Neural progenitor cell (in vitro differentiated cells): ENCODE data around the gene SMPX. TPM values are rescaled to one million over a fixed set of nuclear protein-coding genes. Genes with fewer than 3 reads are reported as not detected.

Experiments used
- DNase-seq: peaks from one replicate; pipeline ENCODE4 v3.0.0-alpha.2; 2016; ENCODE audit warnings: low spot score
- H2AFZ ChIP-seq: fragments of 200-600 bp; sonication (generic); replicated peaks from 2 replicates; pipeline ENCODE4 v1.6.1; 2016; ENCODE audit warnings: antibody characterized with exemption
- H3F3A ChIP-seq: fragments of 200-600 bp; sonication (generic); 2 replicates; pipeline ENCODE4 v1.6.1; 2016; ENCODE audit warnings: antibody characterized with exemption, low read depth
- H3K27ac ChIP-seq: fragments of 200-600 bp; sonication (generic); 2 replicates; pipeline ENCODE4 v1.5.1; 2016; ENCODE audit warnings: mild to moderate bottlenecking
- H3K27me3 ChIP-seq: fragments of 200-600 bp; sonication (generic); 2 replicates; pipeline ENCODE4 v1.6.1; 2016; ENCODE audit warnings: mild to moderate bottlenecking, moderate library complexity
- H3K36me3 ChIP-seq: fragments of 200-600 bp; sonication (generic); 2 replicates; pipeline ENCODE4 v1.5.1; 2016
- H3K4me1 ChIP-seq: fragments of 200-600 bp; sonication (generic); 2 replicates; pipeline ENCODE4 v1.6.1; 2016; ENCODE audit warnings: mixed run types
- H3K4me2 ChIP-seq: fragments of 200-600 bp; sonication (generic); 2 replicates; pipeline ENCODE4 v1.6.1; 2016
- H3K4me3 ChIP-seq: fragments of 200-600 bp; sonication (generic); 2 replicates; pipeline ENCODE4 v1.5.1; 2016
- H3K79me2 ChIP-seq: fragments of 200-600 bp; sonication (generic); 2 replicates; pipeline ENCODE4 v1.6.1; 2016; ENCODE audit warnings: low read depth
- H3K9ac ChIP-seq: fragments of 200-600 bp; sonication (generic); 2 replicates; pipeline ENCODE4 v1.6.1; 2016
- H3K9me3 ChIP-seq: fragments of 200-600 bp; sonication (generic); 2 replicates; pipeline ENCODE4 v1.5.1; 2016; ENCODE audit warnings: low read depth
- H4K20me1 ChIP-seq: fragments of 200-600 bp; sonication (generic); 2 replicates; pipeline ENCODE4 v1.6.1; 2016; ENCODE audit warnings: low read depth
- H3K27ac Mint-ChIP-seq: 3 replicates; pipeline ENCODE4 v1.8.0; 2021; ENCODE audit warnings: mixed read lengths
- H3K27me3 Mint-ChIP-seq: 2 replicates; pipeline ENCODE4 v1.8.0; 2022; ENCODE audit warnings: low read depth, mild to moderate bottlenecking, inconsistent platforms, moderate library complexity, mixed read lengths; ENCODE audit not compliant: insufficient read depth
- H3K36me3 Mint-ChIP-seq: 3 replicates; pipeline ENCODE4 v1.8.0; 2021; ENCODE audit warnings: mixed read lengths
- H3K4me1 Mint-ChIP-seq: 3 replicates; pipeline ENCODE4 v1.8.0; 2021; ENCODE audit warnings: mixed read lengths
- H3K4me3 Mint-ChIP-seq: 3 replicates; pipeline ENCODE4 v1.8.0; 2021; ENCODE audit warnings: mild to moderate bottlenecking, moderate library complexity, mixed read lengths
- H3K9me3 Mint-ChIP-seq: 3 replicates; pipeline ENCODE4 v1.8.0; 2020; ENCODE audit warnings: mixed read lengths
- EZH2 ChIP-seq: fragments of 200-600 bp; sonication (generic); IDR thresholded peaks from 2 replicates; pipeline ENCODE4 v1.6.1; 2017; ENCODE audit warnings: antibody characterized with exemption, mild to moderate bottlenecking, moderate library complexity
- EZH2phosphoT487 ChIP-seq: fragments of 200-600 bp; sonication (generic); IDR thresholded peaks from 2 replicates; pipeline ENCODE4 v1.6.1; 2017; ENCODE audit warnings: antibody characterized with exemption
- total RNA-seq: library from RNA; depleted of rRNA; stranded (reverse); fragments of >200 nt; gene quantifications from 2 replicates; pipeline ENCODE4 v1.2.3, GENCODE V29; 2015; ENCODE audit warnings: low replicate concordance
- TF ChIP-seq, protein P1 (sequence below): fragments of 200-600 bp; sonication (generic); IDR thresholded peaks from 2 replicates; pipeline ENCODE4 v1.5.1; 2017; ENCODE audit warnings: antibody characterized with exemption, mild to moderate bottlenecking

Gene SMPX
- total RNA-seq, 1 donor from 2014 or later, result not detected

DNA sequence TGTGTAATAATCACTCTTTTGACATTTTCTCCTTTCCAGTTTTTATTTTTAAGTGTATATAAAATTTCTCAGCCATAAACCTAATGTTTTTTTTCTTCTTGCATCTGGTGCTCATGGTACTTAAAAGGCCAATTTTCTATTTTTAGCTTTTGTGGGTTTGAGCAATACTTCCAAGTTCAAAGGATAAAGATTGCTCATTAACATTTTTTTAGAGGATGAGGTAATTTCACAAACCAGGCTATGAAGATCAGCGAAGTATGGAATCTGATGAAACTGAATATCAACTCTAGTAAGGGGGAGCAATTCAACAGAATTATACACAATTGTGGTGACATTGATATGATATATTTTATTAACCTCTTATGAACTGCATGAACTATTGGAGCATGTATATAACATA lies 74.0 kb downstream of the SMPX start:
- Histone ChIP-seq H3K79me2 (no peaks in the 10 kb centered on the region), H3F3A (no peaks in the 10 kb centered on the region), H3K36me3 (no peaks in the 10 kb centered on the region), H3K4me2 (no peak overlapping the region), H3K9ac (no peak overlapping the region), H4K20me1 (no peaks in the 10 kb centered on the region), H3K27me3 (no peaks in the 10 kb centered on the region), H3K4me1 (no peaks in the 10 kb centered on the region), H3K9me3 (no peaks in the 10 kb centered on the region), H3K4me3 (no peak overlapping the region), H2AFZ (no peak overlapping the region), H3K27ac (no peak overlapping the region)
- no peak for DNase-seq
- Mint-ChIP-seq H3K27me3 (no peaks in the 10 kb centered on the region), H3K9me3 (peaks cover 4% of the 10 kb centered on the region), H3K36me3 (no peaks in the 10 kb centered on the region), H3K4me3 (no peak overlapping the region), H3K4me1 (no peaks in the 10 kb centered on the region), H3K27ac (no peak overlapping the region)
- TF ChIP-seq EZH2phosphoT487 (no peak), EZH2 (no peak)
- TF ChIP-seq, protein P1, sequence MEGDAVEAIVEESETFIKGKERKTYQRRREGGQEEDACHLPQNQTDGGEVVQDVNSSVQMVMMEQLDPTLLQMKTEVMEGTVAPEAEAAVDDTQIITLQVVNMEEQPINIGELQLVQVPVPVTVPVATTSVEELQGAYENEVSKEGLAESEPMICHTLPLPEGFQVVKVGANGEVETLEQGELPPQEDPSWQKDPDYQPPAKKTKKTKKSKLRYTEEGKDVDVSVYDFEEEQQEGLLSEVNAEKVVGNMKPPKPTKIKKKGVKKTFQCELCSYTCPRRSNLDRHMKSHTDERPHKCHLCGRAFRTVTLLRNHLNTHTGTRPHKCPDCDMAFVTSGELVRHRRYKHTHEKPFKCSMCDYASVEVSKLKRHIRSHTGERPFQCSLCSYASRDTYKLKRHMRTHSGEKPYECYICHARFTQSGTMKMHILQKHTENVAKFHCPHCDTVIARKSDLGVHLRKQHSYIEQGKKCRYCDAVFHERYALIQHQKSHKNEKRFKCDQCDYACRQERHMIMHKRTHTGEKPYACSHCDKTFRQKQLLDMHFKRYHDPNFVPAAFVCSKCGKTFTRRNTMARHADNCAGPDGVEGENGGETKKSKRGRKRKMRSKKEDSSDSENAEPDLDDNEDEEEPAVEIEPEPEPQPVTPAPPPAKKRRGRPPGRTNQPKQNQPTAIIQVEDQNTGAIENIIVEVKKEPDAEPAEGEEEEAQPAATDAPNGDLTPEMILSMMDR, result no peak

DNA sequence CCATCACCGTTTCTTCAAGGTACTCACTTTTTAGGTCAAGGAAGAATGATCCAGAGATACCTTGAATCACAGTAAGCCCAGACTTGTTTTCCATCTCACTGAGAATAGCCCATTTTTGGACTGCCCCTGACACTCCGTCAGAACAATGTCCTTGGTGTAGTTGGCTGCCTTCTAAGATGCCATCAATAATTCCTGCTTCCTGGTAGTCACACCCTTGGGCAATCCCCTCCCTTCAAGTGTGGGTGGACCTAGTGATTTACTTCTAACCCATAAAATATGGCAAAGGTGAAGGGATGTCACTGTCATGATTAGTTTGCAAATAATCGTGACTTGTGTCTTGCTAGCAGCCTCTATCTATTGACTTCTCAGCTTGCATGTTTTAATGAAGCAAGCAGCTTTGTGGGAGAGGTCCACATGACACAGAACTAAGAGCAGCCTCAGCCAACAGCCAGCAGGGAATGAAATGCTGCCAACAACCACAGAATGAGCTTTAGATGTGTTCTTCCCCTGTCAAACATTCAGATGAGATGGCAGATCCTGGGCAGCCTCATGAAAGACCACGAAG lies 79.8 kb downstream of the SMPX start:
- Histone ChIP-seq H3F3A (no peaks in the 10 kb centered on the region), H3K27me3 (no peaks in the 10 kb centered on the region), H3K4me2 (no peak overlapping the region), H2AFZ (no peak overlapping the region), H3K4me3 (no peak overlapping the region), H3K36me3 (no peaks in the 10 kb centered on the region), H3K27ac (no peak overlapping the region), H3K79me2 (no peaks in the 10 kb centered on the region), H3K9me3 (peaks cover 13% of the 10 kb centered on the region), H3K9ac (no peak overlapping the region), H4K20me1 (no peaks in the 10 kb centered on the region), H3K4me1 (no peaks in the 10 kb centered on the region)
- no peaks in the 10 kb centered on the region for H3K4me1 Mint-ChIP-seq
- no peak overlapping the region for H3K4me3 Mint-ChIP-seq
- no peak overlapping the region for H3K27ac Mint-ChIP-seq
- no peaks in the 10 kb centered on the region for H3K9me3 Mint-ChIP-seq
- TF ChIP-seq EZH2phosphoT487, result no peak
- no peak for TF ChIP-seq EZH2
- TF ChIP-seq, protein P1, result no peak
- H3K27me3 Mint-ChIP-seq, result no peaks in the 10 kb centered on the region
- H3K36me3 Mint-ChIP-seq, result no peaks in the 10 kb centered on the region
- DNase-seq, result no peak

DNA sequence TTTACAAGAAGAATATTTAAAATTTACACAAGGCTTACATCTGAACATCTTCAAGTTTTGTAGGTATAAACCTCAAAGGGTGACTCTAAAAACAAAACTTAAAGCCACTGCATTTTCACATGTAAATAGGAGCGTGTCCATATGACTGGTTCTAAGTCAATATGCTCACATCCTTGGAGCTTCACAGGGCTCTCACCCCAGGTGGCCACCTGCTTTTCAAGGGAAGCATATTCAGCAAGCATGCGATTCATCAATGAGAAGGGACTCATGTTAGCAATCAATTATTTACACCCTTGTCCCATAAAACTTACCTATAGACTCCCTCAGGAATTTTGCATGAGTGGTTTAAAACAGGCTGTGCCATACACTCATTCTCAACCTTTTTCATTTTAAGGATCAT lies 82.0 kb downstream of the SMPX start:
- Histone ChIP-seq H3K27ac (no peak overlapping the region), H4K20me1 (no peaks in the 10 kb centered on the region), H3K4me1 (no peaks in the 10 kb centered on the region), H3K27me3 (no peaks in the 10 kb centered on the region), H3F3A (no peaks in the 10 kb centered on the region), H3K4me3 (no peak overlapping the region), H3K79me2 (no peaks in the 10 kb centered on the region), H3K36me3 (no peaks in the 10 kb centered on the region), H2AFZ (no peak overlapping the region), H3K9me3 (peaks cover 13% of the 10 kb centered on the region), H3K4me2 (no peak overlapping the region), H3K9ac (no peak overlapping the region)
- no peak overlapping the region for H3K27ac Mint-ChIP-seq
- no peaks in the 10 kb centered on the region for H3K36me3 Mint-ChIP-seq
- H3K4me1 Mint-ChIP-seq, result no peaks in the 10 kb centered on the region
- no peak overlapping the region for H3K4me3 Mint-ChIP-seq
- TF ChIP-seq EZH2 (no peak), EZH2phosphoT487 (no peak)
- TF ChIP-seq, protein P1, result no peak
- H3K9me3 Mint-ChIP-seq, result no peaks in the 10 kb centered on the region
- no peak for DNase-seq
- H3K27me3 Mint-ChIP-seq, result no peaks in the 10 kb centered on the region
